Measurements from ENCODE around the gene KCNK3. TPM values are rescaled to one million over a fixed set of nuclear protein-coding genes. Genes with fewer than 3 reads are reported as not detected.

KCNK3 gene
- total and polyA plus RNA-seq, 10 of the 15 experiments (the other 5 are each of a cell fraction or from before 2014, with no cell fraction given), result 0.13 TPM; not detected in 9

- intact Hi-C loops (cut with micrococcal nuclease; ENCODE audit: unreplicated experiment), result no loop called here
- CTCF ChIA-PET, result interaction anchor here (0.7 to 1.1 kb wide), 2 partner anchors 11 to 87 kb away, joined by 3 to 4 read pairs; no protein-coding TSS in a partner anchor
- BruUV-seq (replicated peaks), result no TSS peak
Measured at GRCh38 chr2:26658691-26659346, 33.7 kb upstream of the KCNK3 start.

More at GRCh38 chr2:26658691-26659346, 33.7 kb upstream of the KCNK3 start:
- no peak for ATAC-seq
- H3K27me3 ChIP-seq (replicated peaks in 1 of 2; ENCODE audit: control insufficient read depth in 2 of 2, insufficient read depth in 2 of 2, low read length in 1 of 2), result peaks cover 0 to 3% of the 10 kb centered on the region in 2 experiments; a peak in 1 of 4 replicates
- 43% methylated on average over 6 of the region's 6 CpGs for WGBS (ENCODE audit: insufficient coverage, insufficient replicate concordance, low lambda C conversion rate, missing lambda C conversion rate)
- H4K20me1 ChIP-seq (ENCODE audit: control insufficient read depth, insufficient read depth), result no peaks in the 10 kb centered on the region
- H3K4me3 ChIP-seq, result no peak overlapping the region
- no peak overlapping the region for H3K4me2 ChIP-seq (ENCODE audit: control insufficient read depth, insufficient read depth)
- H3K27ac ChIP-seq (ENCODE audit: control insufficient read depth, insufficient read depth), result no peak overlapping the region
- no peaks in the 10 kb centered on the region for H3K36me3 ChIP-seq (ENCODE audit: control insufficient read depth in 2 of 2, insufficient read depth in 2 of 2, low read length in 1 of 2)
- in situ Hi-C loops (cut with MboI), result no loop called here
- ChIA-PET SMC1A (ENCODE audit: uncharacterized antibody, unreplicated experiment) (no interaction called here), POLR2A (interaction anchor here (0.6 kb wide), 1 partner anchor 27 kb away, joined by 3 read pairs; no protein-coding TSS in a partner anchor), RAD21 (ENCODE audit: unreplicated experiment) (no interaction called here)
- no peak for DNase-seq (ENCODE audit: low read depth, low spot score)
- H3K79me2 ChIP-seq (ENCODE audit: control insufficient read depth, insufficient read depth, low read length), result no peaks in the 10 kb centered on the region
- FAIRE-seq, result no peak
- H3K9ac ChIP-seq (ENCODE audit: control insufficient read depth, insufficient read depth, low read length), result no peak overlapping the region
- TF ChIP-seq CBX5 (IDR thresholded peaks at IDR 0.05; ENCODE audit: low read depth) (no peak), SP1 (IDR thresholded peaks at IDR 0.05; ENCODE audit: low read depth, low read length) (no peak), ESRRA (IDR thresholded peaks at IDR 0.05; ENCODE audit: low read length) (no peak), RFX5 (IDR thresholded peaks at IDR 0.05; ENCODE audit: low read depth, low read length) (no peak), SIX5 (IDR thresholded peaks at IDR 0.05; ENCODE audit: low read depth, low read length, severe bottlenecking) (no peak), USF1 (IDR thresholded peaks at IDR 0.05; ENCODE audit: borderline replicate concordance, extremely low read length, insufficient read depth, low read depth, low read length) (no peak), SMAD1 (IDR thresholded peaks at IDR 0.05; ENCODE audit: low read depth, partially characterized antibody) (no peak), MEF2B (IDR thresholded peaks at IDR 0.05; ENCODE audit: partially characterized antibody, poor library complexity, severe bottlenecking) (no peak), HSF1 (IDR thresholded peaks at IDR 0.05; ENCODE audit: low read depth, low read length) (no peak), FOS (IDR thresholded peaks at IDR 0.05; ENCODE audit: borderline replicate concordance, extremely low read depth, insufficient read length) (no peak), BCL11A (IDR thresholded peaks at IDR 0.05; ENCODE audit: low read depth, low read length) (no peak), CEBPB (IDR thresholded peaks at IDR 0.05; ENCODE audit: borderline replicate concordance in 1 of 2, low read depth in 2 of 2, low read length in 2 of 2) (no peak), ZNF24 (IDR thresholded peaks at IDR 0.05) (no peak)
- TF ChIP-seq, protein P1, sequence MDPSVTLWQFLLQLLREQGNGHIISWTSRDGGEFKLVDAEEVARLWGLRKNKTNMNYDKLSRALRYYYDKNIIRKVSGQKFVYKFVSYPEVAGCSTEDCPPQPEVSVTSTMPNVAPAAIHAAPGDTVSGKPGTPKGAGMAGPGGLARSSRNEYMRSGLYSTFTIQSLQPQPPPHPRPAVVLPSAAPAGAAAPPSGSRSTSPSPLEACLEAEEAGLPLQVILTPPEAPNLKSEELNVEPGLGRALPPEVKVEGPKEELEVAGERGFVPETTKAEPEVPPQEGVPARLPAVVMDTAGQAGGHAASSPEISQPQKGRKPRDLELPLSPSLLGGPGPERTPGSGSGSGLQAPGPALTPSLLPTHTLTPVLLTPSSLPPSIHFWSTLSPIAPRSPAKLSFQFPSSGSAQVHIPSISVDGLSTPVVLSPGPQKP (IDR thresholded peaks at IDR 0.05; ENCODE audit: low read depth, low read length), result no peak
- H3K9me3 ChIP-seq (replicated peaks; ENCODE audit: control insufficient read depth, insufficient read depth, low read length), result no peaks in the 10 kb centered on the region; the same call in 1 of the 3 replicates
- H3K4me1 ChIP-seq (ENCODE audit: control insufficient read depth, insufficient read depth, low read length), result no peaks in the 10 kb centered on the region
- no peak overlapping the region for H2AFZ ChIP-seq (ENCODE audit: control insufficient read depth, low read depth, low read length)
